ENCODE measurements around the gene TP53INP2. TPM values are rescaled to one million over a fixed set of nuclear protein-coding genes. Genes with fewer than 3 reads are reported as not detected.
"Not testable (repeated sequence)": the region's sequence is repeated elsewhere in the genome, so short reads cannot be mapped to it uniquely, and the experiment has no call there.

The TP53INP2 gene
- total and polyA plus RNA-seq, 2 donors, result 0.33 to 5.7 TPM

DNA sequence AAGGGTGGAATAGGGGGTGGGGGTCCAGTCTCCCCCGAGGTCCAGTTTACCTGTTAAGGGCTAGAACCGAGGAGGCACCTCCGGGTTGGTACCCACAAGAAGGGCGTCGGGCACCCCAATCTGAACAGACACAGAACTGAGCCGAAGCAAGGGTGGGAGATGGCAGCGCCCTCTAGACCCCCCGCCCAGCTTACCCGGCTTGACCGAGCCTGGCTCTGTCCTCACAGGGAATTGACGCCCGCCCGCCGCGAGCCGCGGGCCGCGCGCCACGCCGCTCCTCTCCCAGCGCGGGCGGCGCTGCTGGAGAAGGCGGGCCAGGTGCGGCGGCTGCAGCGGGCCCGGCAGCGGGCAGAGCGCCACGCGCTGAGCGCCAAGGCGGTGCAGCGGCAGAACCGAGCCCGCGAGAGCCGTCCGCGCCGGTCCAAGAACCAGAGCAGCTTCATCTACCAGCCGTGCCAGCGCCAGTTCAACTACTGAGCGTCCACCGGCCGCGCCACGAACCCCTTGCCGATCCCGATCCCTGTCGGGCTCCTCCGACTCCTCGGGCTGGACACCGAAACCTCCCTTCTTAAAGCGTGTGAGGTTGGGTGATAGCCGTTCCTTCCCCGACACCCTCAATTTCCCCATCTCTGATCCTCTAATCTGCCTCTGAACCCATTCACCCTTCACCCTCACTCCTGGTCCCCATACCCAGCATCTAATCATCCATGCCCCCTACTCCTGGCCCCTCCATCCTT lies 5.9 kb downstream of the TP53INP2 start:
- peak in 3 of 9 donors; percentile 48 to 60 (median 49) for DNase-seq (ENCODE audit: low read depth in 6 of 9, low spot score in 9 of 9)
- peak overlapping the region; percentile 60 to 77 for H3K4me3 ChIP-seq (ENCODE audit: low read length in 2 of 2)
- peaks cover 5 to 64% of the 10 kb centered on the region in 2 donors for H3K27me3 ChIP-seq (ENCODE audit: control insufficient read depth in 2 of 2, insufficient read depth in 1 of 2, low read length in 1 of 2)
- peaks cover 9 to 12% of the 10 kb centered on the region in 2 donors for H3K36me3 ChIP-seq (ENCODE audit: control insufficient read depth in 2 of 2, insufficient read depth in 2 of 2, low read length in 1 of 2)
- WGBS, result 8% methylated on average over 61 of the region's 61 CpGs
- H3K27ac ChIP-seq (ENCODE audit: low read depth in 1 of 2, low read length in 1 of 2), result no peak overlapping the region
- H3K4me1 ChIP-seq (ENCODE audit: control insufficient read depth in 2 of 2, insufficient read depth in 2 of 2, low read length in 2 of 2), result peaks cover 6 to 19% of the 10 kb centered on the region in 2 donors
- H3K9me3 ChIP-seq (ENCODE audit: control insufficient read depth in 2 of 2, insufficient read depth in 1 of 2, low read length in 1 of 2), result no peaks in the 10 kb centered on the region

GRCh38 chr20:34710568-34710839 lies 6.4 kb downstream of the TP53INP2 start:
- no peak overlapping the region for H3K27ac ChIP-seq (ENCODE audit: low read depth in 1 of 2, low read length in 1 of 2)
- peaks cover 15 to 17% of the 10 kb centered on the region in 2 donors for H3K36me3 ChIP-seq (ENCODE audit: control insufficient read depth in 2 of 2, insufficient read depth in 2 of 2, low read length in 1 of 2)
- H3K27me3 ChIP-seq (ENCODE audit: control insufficient read depth in 2 of 2, insufficient read depth in 1 of 2, low read length in 1 of 2), result peaks cover 5 to 60% of the 10 kb centered on the region in 2 donors
- peaks cover 6 to 19% of the 10 kb centered on the region in 2 donors for H3K4me1 ChIP-seq (ENCODE audit: control insufficient read depth in 2 of 2, insufficient read depth in 2 of 2, low read length in 2 of 2)
- no peak for DNase-seq (ENCODE audit: low read depth in 6 of 9, low spot score in 9 of 9)
- no peaks in the 10 kb centered on the region for H3K9me3 ChIP-seq (ENCODE audit: control insufficient read depth in 2 of 2, insufficient read depth in 1 of 2, low read length in 1 of 2)
- no peak overlapping the region for H3K4me3 ChIP-seq (ENCODE audit: low read length in 2 of 2)

- Histone ChIP-seq H3K4me3 (ENCODE audit: low read length in 2 of 2) (no peak overlapping the region), H3K9me3 (ENCODE audit: control insufficient read depth in 2 of 2, insufficient read depth in 1 of 2, low read length in 1 of 2) (no peaks in the 10 kb centered on the region), H3K27me3 (ENCODE audit: control insufficient read depth in 2 of 2, insufficient read depth in 1 of 2, low read length in 1 of 2) (peaks cover 5 to 55% of the 10 kb centered on the region in 2 donors), H3K27ac (ENCODE audit: low read depth in 1 of 2, low read length in 1 of 2) (no peak overlapping the region), H3K4me1 (ENCODE audit: control insufficient read depth in 2 of 2, insufficient read depth in 2 of 2, low read length in 2 of 2) (peaks cover 6 to 19% of the 10 kb centered on the region in 2 donors), H3K36me3 (ENCODE audit: control insufficient read depth in 2 of 2, insufficient read depth in 2 of 2, low read length in 1 of 2) (peaks cover 16 to 18% of the 10 kb centered on the region in 2 donors)
- DNase-seq (ENCODE audit: low read depth in 6 of 9, low spot score in 9 of 9), result no peak
- WGBS, result 97% methylated on average over 9 of the region's 9 CpGs
Measured at GRCh38 chr20:34710861-34711574, 6.9 kb downstream of the TP53INP2 start.

GRCh38 chr20:34711813-34712430 lies 7.8 kb downstream of the TP53INP2 start:
- DNase-seq (ENCODE audit: low read depth in 6 of 9, low spot score in 9 of 9), result no peak
- Histone ChIP-seq H3K4me3 (ENCODE audit: low read length in 2 of 2) (no peak overlapping the region), H3K36me3 (ENCODE audit: control insufficient read depth in 2 of 2, insufficient read depth in 2 of 2, low read length in 1 of 2) (peaks cover 19 to 21% of the 10 kb centered on the region in 2 donors), H3K4me1 (ENCODE audit: control insufficient read depth in 2 of 2, insufficient read depth in 2 of 2, low read length in 2 of 2) (peaks cover 6 to 19% of the 10 kb centered on the region in 2 donors), H3K27ac (ENCODE audit: low read depth in 1 of 2, low read length in 1 of 2) (no peak overlapping the region), H3K9me3 (ENCODE audit: control insufficient read depth in 2 of 2, insufficient read depth in 1 of 2, low read length in 1 of 2) (no peaks in the 10 kb centered on the region), H3K27me3 (ENCODE audit: control insufficient read depth in 2 of 2, insufficient read depth in 1 of 2, low read length in 1 of 2) (peaks cover 5 to 48% of the 10 kb centered on the region in 2 donors)
- 100% methylated on average over 3 of the region's 3 CpGs for WGBS

- WGBS, result 88% methylated on average over 5 of the region's 5 CpGs
- H3K9me3 ChIP-seq (ENCODE audit: control insufficient read depth in 2 of 2, insufficient read depth in 1 of 2, low read length in 1 of 2), result no peaks in the 10 kb centered on the region
- H3K27me3 ChIP-seq (ENCODE audit: control insufficient read depth in 2 of 2, insufficient read depth in 1 of 2, low read length in 1 of 2), result peaks cover 5 to 41% of the 10 kb centered on the region in 2 donors
- no peak overlapping the region for H3K4me3 ChIP-seq (ENCODE audit: low read length in 2 of 2)
- H3K4me1 ChIP-seq (ENCODE audit: control insufficient read depth in 2 of 2, insufficient read depth in 2 of 2, low read length in 2 of 2), result peaks cover 6 to 19% of the 10 kb centered on the region in 2 donors
- no peak overlapping the region for H3K27ac ChIP-seq (ENCODE audit: low read depth in 1 of 2, low read length in 1 of 2)
- peak in 1 of 9 donors; percentile 31 for DNase-seq (ENCODE audit: low read depth in 6 of 9, low spot score in 9 of 9)
- H3K36me3 ChIP-seq (ENCODE audit: control insufficient read depth in 2 of 2, insufficient read depth in 2 of 2, low read length in 1 of 2), result peaks cover 19 to 21% of the 10 kb centered on the region in 2 donors
Measured at GRCh38 chr20:34712525-34713192, 8.5 kb downstream of the TP53INP2 start.

DNA sequence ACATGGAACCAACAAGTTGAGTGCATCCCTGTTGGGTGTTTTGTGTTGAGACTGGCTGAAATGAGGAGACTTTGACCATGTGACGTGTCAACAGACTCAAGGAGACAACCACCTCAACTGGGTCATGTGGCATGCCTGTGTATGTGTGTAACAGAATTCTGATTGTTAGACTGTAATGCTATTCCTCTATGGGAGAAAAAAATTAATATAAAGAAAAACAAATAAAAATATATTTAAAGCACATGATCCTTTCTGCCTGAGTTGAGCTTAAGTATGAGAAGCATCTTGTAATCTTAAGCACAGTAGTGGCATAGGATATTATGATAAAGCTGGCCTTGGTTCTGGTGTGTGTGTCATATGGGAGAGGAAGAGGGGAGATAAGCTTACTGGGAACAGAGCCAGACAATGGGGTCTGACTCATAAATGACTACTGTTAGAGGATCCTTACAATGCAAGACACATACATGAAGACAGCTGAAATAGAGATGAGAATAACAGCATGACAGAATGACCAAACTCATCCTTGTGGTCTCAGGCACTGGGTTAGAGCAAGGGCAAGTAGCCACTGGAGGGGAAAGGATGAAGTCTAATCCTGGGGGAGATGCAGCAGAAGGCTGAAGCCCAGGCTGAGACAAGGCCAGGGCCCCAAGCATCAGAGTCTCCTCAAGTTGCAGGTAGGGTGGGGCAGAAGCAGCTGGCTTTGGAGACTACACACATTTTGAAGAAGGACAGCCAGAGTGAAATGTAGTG lies 9.2 kb downstream of the TP53INP2 start:
- Histone ChIP-seq H3K9me3 (ENCODE audit: control insufficient read depth in 2 of 2, insufficient read depth in 1 of 2, low read length in 1 of 2) (no peaks in the 10 kb centered on the region), H3K27ac (ENCODE audit: low read depth in 1 of 2, low read length in 1 of 2) (no peak overlapping the region), H3K27me3 (ENCODE audit: control insufficient read depth in 2 of 2, insufficient read depth in 1 of 2, low read length in 1 of 2) (peaks cover 5 to 34% of the 10 kb centered on the region in 2 donors), H3K4me1 (ENCODE audit: control insufficient read depth in 2 of 2, insufficient read depth in 2 of 2, low read length in 2 of 2) (peaks cover 6 to 19% of the 10 kb centered on the region in 2 donors), H3K36me3 (ENCODE audit: control insufficient read depth in 2 of 2, insufficient read depth in 2 of 2, low read length in 1 of 2) (peaks cover 19 to 21% of the 10 kb centered on the region in 2 donors), H3K4me3 (ENCODE audit: low read length in 2 of 2) (no peak overlapping the region)
- WGBS, result 91% methylated on average over 1 of the region's 1 CpG
- DNase-seq (ENCODE audit: low read depth in 6 of 9, low spot score in 9 of 9), result no peak

DNA sequence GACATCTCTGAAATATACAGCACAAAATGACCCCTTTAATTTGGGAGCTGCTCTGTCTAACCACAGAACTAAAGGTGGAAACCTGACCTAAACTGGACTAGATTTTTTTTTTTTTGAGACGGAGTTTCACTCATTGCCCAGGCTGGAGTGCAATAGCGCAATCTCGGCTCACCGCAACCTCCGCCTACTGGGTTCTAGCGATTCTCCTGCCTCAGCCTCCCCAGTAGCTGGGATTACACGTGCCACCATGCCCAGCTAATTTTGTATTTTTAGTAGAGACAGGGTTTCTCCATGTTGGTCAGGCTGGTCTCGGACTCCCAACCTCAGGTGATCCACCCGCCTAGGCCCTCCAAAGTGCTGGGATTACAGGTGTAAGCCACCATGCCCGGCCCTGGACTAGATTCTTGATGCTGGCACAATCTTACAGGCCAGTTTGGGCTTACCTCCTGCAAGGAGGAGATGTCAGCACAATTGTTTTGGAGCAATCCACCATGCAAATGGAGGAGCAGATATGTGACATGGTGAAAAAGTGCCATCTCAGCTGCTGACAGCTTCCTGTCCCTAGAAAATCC lies 9.9 kb downstream of the TP53INP2 start:
- Histone ChIP-seq H3K27me3 (ENCODE audit: control insufficient read depth in 2 of 2, insufficient read depth in 1 of 2, low read length in 1 of 2) (peaks cover 5 to 28% of the 10 kb centered on the region in 2 donors), H3K4me1 (ENCODE audit: control insufficient read depth in 2 of 2, insufficient read depth in 2 of 2, low read length in 2 of 2) (peaks cover 6 to 13% of the 10 kb centered on the region in 2 donors), H3K36me3 (ENCODE audit: control insufficient read depth in 2 of 2, insufficient read depth in 2 of 2, low read length in 1 of 2) (peaks cover 19 to 21% of the 10 kb centered on the region in 2 donors)
- not testable (repeated sequence) for H3K27ac ChIP-seq (ENCODE audit: low read depth in 1 of 2, low read length in 1 of 2); H3K9me3 ChIP-seq (ENCODE audit: control insufficient read depth in 2 of 2, insufficient read depth in 1 of 2, low read length in 1 of 2); H3K4me3 ChIP-seq (ENCODE audit: low read length in 2 of 2); DNase-seq (ENCODE audit: low read depth in 6 of 9, low spot score in 9 of 9)
- WGBS, result 98% methylated on average over 10 of the region's 10 CpGs

DNA sequence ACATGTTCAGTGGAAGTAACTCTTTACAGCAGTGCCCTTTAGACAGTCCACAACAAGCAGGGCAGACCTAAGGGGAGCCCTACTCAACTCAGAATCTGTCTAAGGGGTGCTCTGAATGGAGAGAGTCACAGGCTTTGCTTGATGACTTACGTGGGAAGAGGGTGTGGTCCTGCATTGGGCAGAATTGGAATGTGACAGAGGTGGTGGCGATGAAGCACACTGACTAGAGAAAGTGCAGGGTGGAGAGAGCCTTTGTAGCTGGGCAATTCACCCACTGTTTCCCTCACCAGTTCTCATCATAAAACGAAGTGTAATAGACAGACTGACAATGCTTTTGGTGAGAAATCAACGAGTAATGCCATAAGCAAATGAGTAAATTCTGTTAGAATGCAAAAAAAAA lies 11.2 kb downstream of the TP53INP2 start:
- H3K27ac ChIP-seq (ENCODE audit: low read depth in 1 of 2, low read length in 1 of 2), result no peak overlapping the region
- H3K27me3 ChIP-seq (ENCODE audit: control insufficient read depth in 2 of 2, insufficient read depth in 1 of 2, low read length in 1 of 2), result peaks cover 2 to 15% of the 10 kb centered on the region in 2 donors
- H3K9me3 ChIP-seq (ENCODE audit: control insufficient read depth in 2 of 2, insufficient read depth in 1 of 2, low read length in 1 of 2), result no peaks in the 10 kb centered on the region
- DNase-seq (ENCODE audit: low read depth in 6 of 9, low spot score in 9 of 9), result no peak
- H3K4me3 ChIP-seq (ENCODE audit: low read length in 2 of 2), result no peak overlapping the region
- peaks cover under 1 to 3% of the 10 kb centered on the region in 2 donors for H3K4me1 ChIP-seq (ENCODE audit: control insufficient read depth in 2 of 2, insufficient read depth in 2 of 2, low read length in 2 of 2)
- 97% methylated on average over 4 of the region's 4 CpGs for WGBS
- H3K36me3 ChIP-seq (ENCODE audit: control insufficient read depth in 2 of 2, insufficient read depth in 2 of 2, low read length in 1 of 2), result peaks cover 21 to 23% of the 10 kb centered on the region in 2 donors
